Transverse colon (tissue), 4 donors: ENCODE data around the gene RUNX3.

Experiments
- CTCF ChIP-seq, 5 experiments: fragments of 200-600 bp in 3 of 5; fragments of 450-650 bp in 2 of 5; sonication (generic) in 3 of 5; IDR thresholded peaks; 1 replicate in 2 of 5; 2 replicates in 3 of 5; pipeline ENCODE4 v1.5.1; 2016 to 2017; ENCODE audit warnings: antibody characterized with exemption in 5 of 5, inconsistent platforms in 3 of 5, mild to moderate bottlenecking in 2 of 5, moderate library complexity in 1 of 5
- POLR2A ChIP-seq: fragments of 450-650 bp; IDR thresholded peaks from one replicate; pipeline ENCODE4 v1.6.1; 2016; ENCODE audit warnings: antibody characterized with exemption, mild to moderate bottlenecking, moderate library complexity
- POLR2AphosphoS5 ChIP-seq, 3 donors: sonication (generic); formaldehyde crosslinking; IDR thresholded peaks; one replicate each; pipeline ENCODE4 v1.6.1; 2016; ENCODE audit warnings: antibody characterized with exemption in 3 of 3

GRCh38 chr1:24905355-24905978 lies 24.6 kb downstream of the RUNX3 start:
- TF ChIP-seq CTCF (IDR thresholded peaks at IDR 0.05) (no peak), POLR2AphosphoS5 (IDR thresholded peaks at IDR 0.05) (no peak), POLR2A (no peak)
